H9 (cell line): Measurements from ENCODE around the gene OSBPL10. TPM values are rescaled to one million over a fixed set of nuclear protein-coding genes. Genes with fewer than 3 reads are reported as not detected.

ENCODE experiments used
- DNase-seq: peaks from one replicate; pipeline ENCODE4 v3.0.0-alpha.2; 2017
- H2AFZ ChIP-seq: one replicate; pipeline ENCODE4 v1.6.1; 2013; ENCODE audit warnings: mild to moderate bottlenecking, low read length, control low read depth, moderate library complexity
- H2AK5ac ChIP-seq: 2 replicates; pipeline ENCODE4 v1.6.1; 2013; ENCODE audit warnings: low read length, control low read depth, mixed read lengths; ENCODE audit not compliant: insufficient read length
- H2BK120ac ChIP-seq: one replicate; pipeline ENCODE4 v1.6.1; 2013; ENCODE audit warnings: low read depth, mild to moderate bottlenecking, low read length, control low read depth, inconsistent platforms; ENCODE audit not compliant: poor library complexity, severe bottlenecking
- H2BK12ac ChIP-seq: 2 replicates; pipeline ENCODE4 v1.6.1; 2013; ENCODE audit warnings: low read length, control low read depth, mixed read lengths, low read depth; ENCODE audit not compliant: insufficient read length
- H2BK15ac ChIP-seq: 2 replicates; pipeline ENCODE4 v1.6.1; 2013; ENCODE audit warnings: low read depth, low read length, control low read depth
- H2BK20ac ChIP-seq: one replicate; pipeline ENCODE4 v1.6.1; 2013; ENCODE audit warnings: low read depth, mild to moderate bottlenecking, low read length, control low read depth, inconsistent platforms; ENCODE audit not compliant: poor library complexity, severe bottlenecking
- H2BK5ac ChIP-seq: 2 replicates; pipeline ENCODE4 v1.6.1; 2013; ENCODE audit warnings: low read length, control low read depth, mixed read lengths; ENCODE audit not compliant: insufficient read length
- H3K14ac ChIP-seq: 2 replicates; pipeline ENCODE4 v1.6.1; 2013; ENCODE audit warnings: low read length, control low read depth; ENCODE audit not compliant: insufficient read depth
- H3K18ac ChIP-seq: 2 replicates; pipeline ENCODE4 v1.6.1; 2013; ENCODE audit warnings: low read depth, mild to moderate bottlenecking, mixed read lengths, low read length, control low read depth; ENCODE audit not compliant: insufficient read length
- H3K23ac ChIP-seq: 2 replicates; pipeline ENCODE4 v1.6.1; 2013; ENCODE audit warnings: low read length, control low read depth, mixed read lengths, low read depth; ENCODE audit not compliant: insufficient read length
- H3K23me2 ChIP-seq: 2 replicates; pipeline ENCODE4 v1.6.1; 2013; ENCODE audit warnings: low read depth, mild to moderate bottlenecking, mixed read lengths, low read length, control low read depth; ENCODE audit not compliant: insufficient read length, poor library complexity, severe bottlenecking
- H3K27ac ChIP-seq: 2 replicates; pipeline ENCODE4 v1.5.1; 2013; ENCODE audit warnings: low read length, control low read depth, mixed read lengths, low read depth; ENCODE audit not compliant: insufficient read length
- H3K27me3 ChIP-seq: 2 replicates; pipeline ENCODE4 v1.6.1; 2013; ENCODE audit warnings: low read length, control low read depth, inconsistent platforms; ENCODE audit not compliant: insufficient read depth
- H3K4ac ChIP-seq: 2 replicates; pipeline ENCODE4 v1.6.1; 2013; ENCODE audit warnings: low read depth, mild to moderate bottlenecking, control low read depth, inconsistent platforms, low read length, moderate library complexity
- H3K4me1 ChIP-seq: 2 replicates; pipeline ENCODE4 v1.6.1; 2013; ENCODE audit warnings: low read length, control low read depth, inconsistent platforms; ENCODE audit not compliant: insufficient read depth
- H3K4me2 ChIP-seq: 2 replicates; pipeline ENCODE4 v1.6.1; 2013; ENCODE audit warnings: low read length, control low read depth, mixed read lengths; ENCODE audit not compliant: insufficient read length, insufficient read depth
- H3K56ac ChIP-seq: 2 replicates; pipeline ENCODE4 v1.6.1; 2013; ENCODE audit warnings: low read depth, mild to moderate bottlenecking, mixed read lengths, low read length, control low read depth; ENCODE audit not compliant: insufficient read length
- H3K79me1 ChIP-seq: 2 replicates; pipeline ENCODE4 v1.6.1; 2013; ENCODE audit warnings: low read depth, mild to moderate bottlenecking, moderate library complexity, low read length, control low read depth, inconsistent platforms; ENCODE audit not compliant: insufficient read depth, poor library complexity, severe bottlenecking
- H3K79me2 ChIP-seq: 2 replicates; pipeline ENCODE4 v1.6.1; 2013; ENCODE audit warnings: low read length, control low read depth, inconsistent platforms; ENCODE audit not compliant: insufficient read depth
- H3K9ac ChIP-seq: 2 replicates; pipeline ENCODE4 v1.6.1; 2013; ENCODE audit warnings: low read length, control low read depth, mixed read lengths; ENCODE audit not compliant: insufficient read length; ENCODE audit errors: extremely low read depth
- H3K9me3 ChIP-seq: one replicate; pipeline ENCODE4 v1.6.1; 2013; ENCODE audit warnings: low read depth, low read length, inconsistent platforms; ENCODE audit not compliant: control insufficient read depth
- H3T11ph ChIP-seq: one replicate; pipeline ENCODE4 v1.6.1; 2013; ENCODE audit warnings: mild to moderate bottlenecking, low read length, control low read depth, inconsistent platforms
- H4K20me1 ChIP-seq: one replicate; pipeline ENCODE4 v1.6.1; 2013; ENCODE audit not compliant: control insufficient read depth, insufficient read length, insufficient read depth
- H4K5ac ChIP-seq: 2 replicates; pipeline ENCODE4 v1.6.1; 2013; ENCODE audit warnings: low read depth, mild to moderate bottlenecking, mixed read lengths, low read length, control low read depth; ENCODE audit not compliant: insufficient read length
- H4K8ac ChIP-seq: replicated peaks from 2 replicates; pipeline ENCODE4 v1.6.1; 2013; ENCODE audit warnings: low read length, control low read depth, mixed read lengths, low read depth; ENCODE audit not compliant: insufficient read length
- H4K91ac ChIP-seq: 2 replicates; pipeline ENCODE4 v1.6.1; 2013; ENCODE audit warnings: low read depth, mild to moderate bottlenecking, moderate library complexity, mixed read lengths, low read length, control low read depth; ENCODE audit not compliant: insufficient read length
- H3K27ac Mint-ChIP-seq, 3 experiments: 2 replicates in 2 of 3; 3 replicates in 1 of 3; pipeline ENCODE4 v1.8.0; 2020 to 2021; ENCODE audit warnings: mixed read lengths in 3 of 3, mild to moderate bottlenecking in 1 of 3, moderate library complexity in 1 of 3
- H3K27me3 Mint-ChIP-seq: 2 replicates; pipeline ENCODE4 v1.8.0; 2021; ENCODE audit warnings: low read depth, mild to moderate bottlenecking, moderate library complexity, mixed read lengths
- H3K36me3 Mint-ChIP-seq, 3 experiments: 2 replicates in 2 of 3; 3 replicates in 1 of 3; pipeline ENCODE4 v1.8.0; 2020 to 2021; ENCODE audit warnings: low read depth in 3 of 3, mixed read lengths in 3 of 3; ENCODE audit not compliant: insufficient read depth in 1 of 3
- H3K4me1 Mint-ChIP-seq, 2 experiments: 2 replicates each; pipeline ENCODE4 v1.8.0; 2020; ENCODE audit warnings: mixed read lengths in 2 of 2
- H3K4me3 Mint-ChIP-seq, 2 experiments: 2 replicates in 1 of 2; 3 replicates in 1 of 2; pipeline ENCODE4 v1.8.0; 2020 to 2021; ENCODE audit warnings: mild to moderate bottlenecking in 2 of 2, mixed read lengths in 2 of 2, moderate library complexity in 1 of 2
- H3K9me3 Mint-ChIP-seq, 2 experiments: 2 replicates in 1 of 2; 3 replicates in 1 of 2; pipeline ENCODE4 v1.8.0; 2020; ENCODE audit warnings: mild to moderate bottlenecking in 2 of 2, mixed read lengths in 2 of 2, moderate library complexity in 1 of 2
- WGBS: extraction: QIAGEN DNeasy Blood & Tissue Kit; methylation state at CpG from one replicate; pipeline ENCODE4 v1.1.7; 2013; ENCODE audit warnings: missing lambda C conversion rate, low lambda C conversion rate, mixed read lengths; ENCODE audit not compliant: insufficient read length; ENCODE audit errors: extremely low coverage; 5-methylcytosine and 5-hydroxymethylcytosine counted together
- total RNA-seq: library from RNA; stranded (reverse); gene quantifications from 2 replicates; pipeline ENCODE4 v1.2.1, GENCODE V29; 2021
- TF ChIP-seq, protein P1 (sequence below): fragments of 200-600 bp; sonication (generic); conservative IDR thresholded peaks from 3 replicates; pipeline ENCODE4 v1.8.0; 2021; ENCODE audit warnings: antibody characterized with exemption, mild to moderate bottlenecking

Gene OSBPL10
- total RNA-seq, 1 experiment from 2014 or later: 42.7 TPM

DNA sequence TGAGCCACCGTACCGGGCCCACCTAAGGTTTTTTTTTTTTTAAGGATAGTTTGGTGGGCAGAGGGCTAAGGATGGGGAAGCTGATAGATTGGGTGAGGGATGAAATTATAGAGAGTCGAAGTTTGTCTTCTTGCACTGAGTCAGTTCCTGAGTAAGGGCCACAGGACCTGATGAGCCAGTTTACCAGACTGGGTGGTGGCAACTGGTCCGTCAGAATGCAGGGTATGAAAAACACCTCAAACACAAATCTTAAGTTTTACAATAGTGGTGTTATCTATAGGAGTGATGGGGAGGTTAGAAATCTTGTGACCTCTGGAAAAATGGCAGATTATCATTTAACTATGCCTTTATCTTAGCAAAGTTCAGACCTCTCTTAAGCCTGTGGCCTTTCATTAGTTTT is 3.3 kb upstream of the OSBPL10 start:
- Mint-ChIP-seq H3K27me3 (peaks cover 10% of the 10 kb centered on the region), H3K27ac (no peak overlapping the region; a peak in 1 of 7 replicates), H3K4me3 (no peak overlapping the region), H3K4me1 (peaks cover 12 to 19% of the 10 kb centered on the region in 2 experiments), H3K36me3 (peaks cover 0 to 6% (median 5%) of the 10 kb centered on the region in 3 experiments; a peak in 5 of 7 replicates), H3K9me3 (no peaks in the 10 kb centered on the region; a peak in 2 of 5 replicates)
- H3K27me3 ChIP-seq: 0 out of 2 replicates have a peak, but pooled peaks cover 1% of the 10 kb centered on the region
- peaks cover 4% of the 10 kb centered on the region; the same call in 1 of the 2 replicates for H3K79me2 ChIP-seq
- no peaks in the 10 kb centered on the region for H3K79me1 ChIP-seq
- H3K9me3 ChIP-seq: peaks cover 10% of the 10 kb centered on the region
- H4K5ac ChIP-seq: no peak overlapping the region
- H3K4ac ChIP-seq: no peak overlapping the region
- H3K23me2 ChIP-seq: peaks cover 14% of the 10 kb centered on the region
- TF ChIP-seq, protein P1, sequence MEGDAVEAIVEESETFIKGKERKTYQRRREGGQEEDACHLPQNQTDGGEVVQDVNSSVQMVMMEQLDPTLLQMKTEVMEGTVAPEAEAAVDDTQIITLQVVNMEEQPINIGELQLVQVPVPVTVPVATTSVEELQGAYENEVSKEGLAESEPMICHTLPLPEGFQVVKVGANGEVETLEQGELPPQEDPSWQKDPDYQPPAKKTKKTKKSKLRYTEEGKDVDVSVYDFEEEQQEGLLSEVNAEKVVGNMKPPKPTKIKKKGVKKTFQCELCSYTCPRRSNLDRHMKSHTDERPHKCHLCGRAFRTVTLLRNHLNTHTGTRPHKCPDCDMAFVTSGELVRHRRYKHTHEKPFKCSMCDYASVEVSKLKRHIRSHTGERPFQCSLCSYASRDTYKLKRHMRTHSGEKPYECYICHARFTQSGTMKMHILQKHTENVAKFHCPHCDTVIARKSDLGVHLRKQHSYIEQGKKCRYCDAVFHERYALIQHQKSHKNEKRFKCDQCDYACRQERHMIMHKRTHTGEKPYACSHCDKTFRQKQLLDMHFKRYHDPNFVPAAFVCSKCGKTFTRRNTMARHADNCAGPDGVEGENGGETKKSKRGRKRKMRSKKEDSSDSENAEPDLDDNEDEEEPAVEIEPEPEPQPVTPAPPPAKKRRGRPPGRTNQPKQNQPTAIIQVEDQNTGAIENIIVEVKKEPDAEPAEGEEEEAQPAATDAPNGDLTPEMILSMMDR: no peak
- H2BK120ac ChIP-seq: no peak overlapping the region
- H2BK5ac ChIP-seq: no peak overlapping the region
- no peak overlapping the region for H2BK15ac ChIP-seq
- no peaks in the 10 kb centered on the region for H4K20me1 ChIP-seq
- no CpG with 5 or more reads among the region's 4 CpGs for WGBS
- no peak overlapping the region for H4K91ac ChIP-seq
- H3K23ac ChIP-seq: no peak overlapping the region
- H3K56ac ChIP-seq: no peak overlapping the region
- H3K27ac ChIP-seq: no peak overlapping the region
- no peak overlapping the region for H2AK5ac ChIP-seq
- DNase-seq: no peak
- no peak overlapping the region for H3K9ac ChIP-seq
- no peak overlapping the region for H4K8ac ChIP-seq
- H3K4me2 ChIP-seq: no peak overlapping the region
- no peak overlapping the region for H2AFZ ChIP-seq
- no peak overlapping the region for H3T11ph ChIP-seq
- H3K4me1 ChIP-seq: no peaks in the 10 kb centered on the region; the same call in 1 of the 2 replicates
- no peak overlapping the region for H3K14ac ChIP-seq
- no peak overlapping the region for H3K18ac ChIP-seq
- H2BK20ac ChIP-seq: no peak overlapping the region
- H2BK12ac ChIP-seq: no peak overlapping the region
